K562 (cell line): ENCODE results near the gene AMPD3. TPM values are rescaled to one million over a fixed set of nuclear protein-coding genes. Genes with fewer than 3 reads are reported as not detected.

ENCODE experiments used
- ATF3 ChIP-seq, 2 experiments: fragments of 450-650 bp in 1 of 2; sonication (generic) in 1 of 2; formaldehyde crosslinking in 1 of 2; IDR thresholded peaks in 1 of 2; conservative IDR thresholded peaks in 1 of 2; 2 replicates each; pipeline versions ENCODE4 v1.6.1 to v1.8.1; 2016 to 2023; ENCODE audit warnings: mild to moderate bottlenecking in 2 of 2, moderate library complexity in 2 of 2, inconsistent platforms in 1 of 2, missing genetic modification reagents in 1 of 2
- EP300 ChIP-seq: IDR thresholded peaks from 2 replicates; pipeline ENCODE4 v1.6.1; 2012; ENCODE audit warnings: low read length, improper control_type of control experiment
- GABPA ChIP-seq: fragments of 200-800 bp; sonication (Bioruptor generic); conservative IDR thresholded peaks from 2 replicates; pipeline ENCODE4 v1.6.1; 2016; ENCODE audit warnings: low read depth, missing genetic modification characterization, missing compliant biosample characterization
- GATA2 ChIP-seq: sonication (generic); formaldehyde crosslinking; IDR thresholded peaks from 2 replicates; pipeline ENCODE4 v1.4.0; 2020; ENCODE audit warnings: mild to moderate bottlenecking, missing genetic modification reagents
- JUNB ChIP-seq: fragments of 450-650 bp; formaldehyde crosslinking; conservative IDR thresholded peaks from 2 replicates; pipeline ENCODE4 v1.4.0; 2020; ENCODE audit warnings: mild to moderate bottlenecking
- MEF2D ChIP-seq: conservative IDR thresholded peaks from 2 replicates; pipeline ENCODE4 v1.6.1; 2016; ENCODE audit warnings: low read depth, missing genetic modification characterization, missing compliant biosample characterization
- MYNN ChIP-seq, 2 experiments: sonication (generic); formaldehyde crosslinking in 1 of 2; IDR thresholded peaks; 2 replicates each; pipeline versions ENCODE4 v1.5.0 to v1.6.1; 2016 to 2020; ENCODE audit warnings: antibody characterized with exemption in 1 of 2, missing genetic modification reagents in 1 of 2
- NR3C1 ChIP-seq: sonication (generic); formaldehyde crosslinking; IDR thresholded peaks from 2 replicates; pipeline ENCODE4 v1.8.1; 2022; ENCODE audit warnings: missing genetic modification reagents
- NR4A1 ChIP-seq, 2 experiments: fragments of 250-450 bp in 1 of 2; fragments of 450-650 bp in 1 of 2; sonication (Bioruptor Pico) in 1 of 2; IDR thresholded peaks; 2 replicates each; pipeline versions ENCODE4 v1.4.0 to v1.6.1; 2016 to 2020; ENCODE audit warnings: mild to moderate bottlenecking in 2 of 2, missing compliant biosample characterization in 1 of 2, missing genetic modification characterization in 1 of 2, moderate library complexity in 1 of 2
- RB1 ChIP-seq: fragments of 450-650 bp; IDR thresholded peaks from 2 replicates; pipeline ENCODE4 v1.6.1; 2017; ENCODE audit warnings: low read depth, mild to moderate bottlenecking
- SMARCE1 ChIP-seq: fragments of 450-650 bp; IDR thresholded peaks from 2 replicates; pipeline ENCODE4 v1.7.1; 2016; ENCODE audit warnings: mild to moderate bottlenecking
- TCF7 ChIP-seq: sonication (generic); IDR thresholded peaks from 2 replicates; pipeline ENCODE4 v1.6.1; 2016; ENCODE audit warnings: antibody characterized with exemption, borderline replicate concordance
- U2AF1 ChIP-seq: fragments of 200-400 bp; formaldehyde crosslinking; optimal IDR thresholded peaks from 2 replicates; pipeline ENCODE3; 2017; ENCODE audit warnings: mild to moderate bottlenecking, low read depth, low read length, moderate library complexity
- ZBED1 ChIP-seq: IDR thresholded peaks from 2 replicates; pipeline ENCODE4 v1.6.1; 2014
- ZBTB7A ChIP-seq: IDR thresholded peaks from 2 replicates; pipeline ENCODE4 v1.6.1; 2011; ENCODE audit warnings: low read depth, mild to moderate bottlenecking, low read length, moderate library complexity, borderline replicate concordance; ENCODE audit not compliant: control insufficient read depth
- ZNF140 ChIP-seq: fragments of 250-450 bp; sonication (Bioruptor Pico); IDR thresholded peaks from 2 replicates; pipeline ENCODE4 v1.8.0; 2021; ENCODE audit warnings: moderate library complexity, mild to moderate bottlenecking, inconsistent platforms
- ZNF165 ChIP-seq: fragments of 250-450 bp; sonication (Bioruptor Pico); IDR thresholded peaks from 2 replicates; pipeline ENCODE4 v1.4.0; 2020; ENCODE audit warnings: borderline replicate concordance
- polyA plus RNA-seq, 8 experiments: library from polyadenylated mRNA; depleted of rRNA in 4 of 8; stranded (reverse) in 5 of 8; unstranded in 3 of 8; fragments of >200 nt; fragmentation: Nextera tagmentation in 2 of 8; fragmentation: Illumina TruSeq in 1 of 8; extraction: Ambion mirVana in 2 of 8; extraction: Trizol in 1 of 8; gene quantifications; 2 replicates each; pipeline versions ENCODE4 v1.2.1 to v1.2.3, GENCODE V29; 2011 to 2014; ENCODE audit warnings: inconsistent platforms in 1 of 8, missing spikeins in 1 of 8
- total RNA-seq, 7 experiments: library from RNA; depleted of rRNA in 6 of 7; stranded (reverse); fragments of >200 nt in 6 of 7; fragmentation: Illumina TruSeq in 2 of 7; extraction: Trizol in 2 of 7; gene quantifications; 2 replicates each; pipeline versions ENCODE4 v1.2.1 to v1.2.3, GENCODE V29; 2011 to 2021; ENCODE audit warnings: low replicate concordance in 1 of 7
- TF ChIP-seq, protein P1 (sequence below): fragments of 250-450 bp; sonication (Bioruptor Pico); IDR thresholded peaks from 2 replicates; pipeline ENCODE4 v1.5.0; 2020; ENCODE audit warnings: mild to moderate bottlenecking, borderline replicate concordance
- TF ChIP-seq, protein P2 (sequence below): fragments of 450-650 bp; IDR thresholded peaks from 2 replicates; pipeline ENCODE4 v1.7.1; 2018; ENCODE audit warnings: mild to moderate bottlenecking, low read depth; ENCODE audit not compliant: partially characterized antibody
- TF ChIP-seq, protein P3 (sequence below): conservative IDR thresholded peaks from 2 replicates; pipeline ENCODE4 v1.6.1; 2011; ENCODE audit warnings: low read depth, mild to moderate bottlenecking, low read length; ENCODE audit not compliant: control insufficient read depth

Gene AMPD3
- total and polyA plus RNA-seq, 9 of the 15 experiments (the other 6 are each of a cell fraction or from before 2014, with no cell fraction given), result 4.4 to 23.6 (median 11.2) TPM

- TF ChIP-seq ATF3 (IDR thresholded peaks at IDR 0.05) (no peak), ATF3 (CRISPR knock-in tag; conservative IDR thresholded peaks at IDR 0.05) (no peak), ZNF165 (CRISPR knock-in tag) (no peak), RB1 (no peak), GATA2 (CRISPR knock-in tag) (peak; percentile 90), GABPA (tag) (peak; percentile 69), ZBED1 (peak; percentile 63; the same call in 1 of the 2 replicates), MEF2D (no peak), MYNN (IDR thresholded peaks at IDR 0.05) (peak; percentile 52; the same call in 1 of the 2 replicates), MYNN (CRISPR knock-in tag; IDR thresholded peaks at IDR 0.05) (no peak), NR4A1 (CRISPR knock-in tag; IDR thresholded peaks at IDR 0.05) (no peak), NR4A1 (tag; IDR thresholded peaks at IDR 0.05) (no peak), U2AF1 (no peak), NR3C1 (CRISPR knock-in tag) (no peak), ZBTB7A (peak; percentile 12; the same call in 1 of the 2 replicates), SMARCE1 (peak; percentile 79), JUNB (CRISPR knock-in tag) (no peak), TCF7 (no peak), ZNF140 (CRISPR knock-in tag) (no peak), EP300 (peak; percentile 86)
- TF ChIP-seq, protein P1, sequence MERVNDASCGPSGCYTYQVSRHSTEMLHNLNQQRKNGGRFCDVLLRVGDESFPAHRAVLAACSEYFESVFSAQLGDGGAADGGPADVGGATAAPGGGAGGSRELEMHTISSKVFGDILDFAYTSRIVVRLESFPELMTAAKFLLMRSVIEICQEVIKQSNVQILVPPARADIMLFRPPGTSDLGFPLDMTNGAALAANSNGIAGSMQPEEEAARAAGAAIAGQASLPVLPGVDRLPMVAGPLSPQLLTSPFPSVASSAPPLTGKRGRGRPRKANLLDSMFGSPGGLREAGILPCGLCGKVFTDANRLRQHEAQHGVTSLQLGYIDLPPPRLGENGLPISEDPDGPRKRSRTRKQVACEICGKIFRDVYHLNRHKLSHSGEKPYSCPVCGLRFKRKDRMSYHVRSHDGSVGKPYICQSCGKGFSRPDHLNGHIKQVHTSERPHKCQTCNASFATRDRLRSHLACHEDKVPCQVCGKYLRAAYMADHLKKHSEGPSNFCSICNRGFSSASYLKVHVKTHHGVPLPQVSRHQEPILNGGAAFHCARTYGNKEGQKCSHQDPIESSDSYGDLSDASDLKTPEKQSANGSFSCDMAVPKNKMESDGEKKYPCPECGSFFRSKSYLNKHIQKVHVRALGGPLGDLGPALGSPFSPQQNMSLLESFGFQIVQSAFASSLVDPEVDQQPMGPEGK, result no peak
- TF ChIP-seq, protein P2, sequence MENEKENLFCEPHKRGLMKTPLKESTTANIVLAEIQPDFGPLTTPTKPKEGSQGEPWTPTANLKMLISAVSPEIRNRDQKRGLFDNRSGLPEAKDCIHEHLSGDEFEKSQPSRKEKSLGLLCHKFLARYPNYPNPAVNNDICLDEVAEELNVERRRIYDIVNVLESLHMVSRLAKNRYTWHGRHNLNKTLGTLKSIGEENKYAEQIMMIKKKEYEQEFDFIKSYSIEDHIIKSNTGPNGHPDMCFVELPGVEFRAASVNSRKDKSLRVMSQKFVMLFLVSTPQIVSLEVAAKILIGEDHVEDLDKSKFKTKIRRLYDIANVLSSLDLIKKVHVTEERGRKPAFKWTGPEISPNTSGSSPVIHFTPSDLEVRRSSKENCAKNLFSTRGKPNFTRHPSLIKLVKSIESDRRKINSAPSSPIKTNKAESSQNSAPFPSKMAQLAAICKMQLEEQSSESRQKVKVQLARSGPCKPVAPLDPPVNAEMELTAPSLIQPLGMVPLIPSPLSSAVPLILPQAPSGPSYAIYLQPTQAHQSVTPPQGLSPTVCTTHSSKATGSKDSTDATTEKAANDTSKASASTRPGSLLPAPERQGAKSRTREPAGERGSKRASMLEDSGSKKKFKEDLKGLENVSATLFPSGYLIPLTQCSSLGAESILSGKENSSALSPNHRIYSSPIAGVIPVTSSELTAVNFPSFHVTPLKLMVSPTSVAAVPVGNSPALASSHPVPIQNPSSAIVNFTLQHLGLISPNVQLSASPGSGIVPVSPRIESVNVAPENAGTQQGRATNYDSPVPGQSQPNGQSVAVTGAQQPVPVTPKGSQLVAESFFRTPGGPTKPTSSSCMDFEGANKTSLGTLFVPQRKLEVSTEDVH, result peak; percentile 30
- TF ChIP-seq, protein P3, sequence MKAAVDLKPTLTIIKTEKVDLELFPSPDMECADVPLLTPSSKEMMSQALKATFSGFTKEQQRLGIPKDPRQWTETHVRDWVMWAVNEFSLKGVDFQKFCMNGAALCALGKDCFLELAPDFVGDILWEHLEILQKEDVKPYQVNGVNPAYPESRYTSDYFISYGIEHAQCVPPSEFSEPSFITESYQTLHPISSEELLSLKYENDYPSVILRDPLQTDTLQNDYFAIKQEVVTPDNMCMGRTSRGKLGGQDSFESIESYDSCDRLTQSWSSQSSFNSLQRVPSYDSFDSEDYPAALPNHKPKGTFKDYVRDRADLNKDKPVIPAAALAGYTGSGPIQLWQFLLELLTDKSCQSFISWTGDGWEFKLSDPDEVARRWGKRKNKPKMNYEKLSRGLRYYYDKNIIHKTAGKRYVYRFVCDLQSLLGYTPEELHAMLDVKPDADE, result peak; percentile 90
These were observed 798 bp downstream of the AMPD3 start (continued) for GRCh38 chr11:10455637-10456487.
